CD4-positive, CD25-positive, alpha-beta regulatory T cell (primary cell): ENCODE measurements around the gene CREB3L4. TPM values are rescaled to one million over a fixed set of nuclear protein-coding genes. Genes with fewer than 3 reads are reported as not detected.

Experiments
- ATAC-seq, 2 donors: fragments of 150-1000 bp; cut with Tn5 transposase; one replicate each; pipeline ENCODE4 v1.10.0; 2021; ENCODE audit warnings: low read depth in 2 of 2, moderate number of reproducible peaks in 2 of 2, moderate library complexity in 1 of 2
- DNase-seq, 3 donors: peaks; one replicate each; pipeline versions ENCODE4 v3.0.0 to v3.0.0-alpha.2; 2012 to 2022; ENCODE audit warnings: mixed read lengths in 1 of 3
- H3K27ac ChIP-seq: one replicate; pipeline ENCODE4 v1.7.0; 2013; ENCODE audit warnings: mild to moderate bottlenecking, low read length; ENCODE audit not compliant: insufficient read depth, poor library complexity, severe bottlenecking
- H3K27me3 ChIP-seq: one replicate; pipeline ENCODE4 v1.7.0; 2013; ENCODE audit warnings: low read length; ENCODE audit not compliant: control insufficient read depth, insufficient read depth
- H3K36me3 ChIP-seq: one replicate; pipeline ENCODE4 v1.7.0; 2013; ENCODE audit warnings: mild to moderate bottlenecking, low read length, moderate library complexity; ENCODE audit not compliant: control insufficient read depth, insufficient read depth
- H3K4me1 ChIP-seq: 2 replicates; pipeline ENCODE4 v1.7.0; 2013; ENCODE audit warnings: mild to moderate bottlenecking, low read length; ENCODE audit not compliant: insufficient read depth, control insufficient read depth, poor library complexity, severe bottlenecking
- H3K4me3 ChIP-seq: one replicate; pipeline ENCODE4 v1.7.0; 2013; ENCODE audit warnings: low read depth, mild to moderate bottlenecking, low read length, moderate library complexity
- H3K9me3 ChIP-seq, 2 experiments: 1 replicate in 1 of 2; 2 replicates in 1 of 2; pipeline ENCODE4 v1.7.0; 2013; ENCODE audit warnings: low read length in 2 of 2, mild to moderate bottlenecking in 1 of 2, moderate library complexity in 1 of 2; ENCODE audit not compliant: control insufficient read depth in 2 of 2
- H3K27ac Mint-ChIP-seq, 3 donors: one replicate each; pipeline ENCODE4 v1.8.0; 2020 to 2022; ENCODE audit warnings: mild to moderate bottlenecking in 3 of 3, mixed read lengths in 3 of 3, moderate library complexity in 2 of 3
- H3K27me3 Mint-ChIP-seq: one replicate; pipeline ENCODE4 v1.8.0; 2022; ENCODE audit warnings: mild to moderate bottlenecking, mixed read lengths
- H3K36me3 Mint-ChIP-seq: one replicate; pipeline ENCODE4 v1.8.0; 2020; ENCODE audit warnings: mixed read lengths
- H3K4me1 Mint-ChIP-seq, 4 donors: one replicate each; pipeline ENCODE4 v1.8.0; 2020 to 2022; ENCODE audit warnings: mixed read lengths in 4 of 4, mild to moderate bottlenecking in 1 of 4
- H3K4me3 Mint-ChIP-seq, 4 donors: one replicate each; pipeline ENCODE4 v1.8.0; 2020 to 2022; ENCODE audit warnings: mild to moderate bottlenecking in 4 of 4, mixed read lengths in 4 of 4, moderate library complexity in 3 of 4
- H3K9me3 Mint-ChIP-seq, 7 donors: one replicate each; pipeline ENCODE4 v1.8.0; 2020 to 2022; ENCODE audit warnings: mixed read lengths in 7 of 7, mild to moderate bottlenecking in 3 of 7, moderate library complexity in 2 of 7
- polyA plus RNA-seq, 4 donors: library from polyadenylated mRNA; unstranded; fragments of 300-500 nt; fragmentation: Illumina TruSeq; gene quantifications; one replicate each; pipeline ENCODE4 v1.2.3, GENCODE V29; 2021
- total RNA-seq: library from RNA; stranded (reverse); gene quantifications from one replicate; pipeline ENCODE4 v1.2.3, GENCODE V29; 2022

Gene CREB3L4
- total and polyA plus RNA-seq, 5 donors from 2014 or later = 0.90 to 5.4 (median 3.2) TPM

- no peaks in the 10 kb centered on the region for H3K9me3 ChIP-seq
- no peak overlapping the region for H3K4me3 ChIP-seq
- peaks cover 70% of the 10 kb centered on the region for H3K36me3 ChIP-seq
- no peak overlapping the region for H3K27ac Mint-ChIP-seq
- no peaks in the 10 kb centered on the region for H3K27me3 Mint-ChIP-seq
- no peaks in the 10 kb centered on the region for H3K9me3 Mint-ChIP-seq
- H3K36me3 Mint-ChIP-seq = peaks cover 36% of the 10 kb centered on the region
- H3K4me1 ChIP-seq = no peaks in the 10 kb centered on the region
- DNase-seq = no peak
- no peak overlapping the region for H3K4me3 Mint-ChIP-seq
- H3K27me3 ChIP-seq = no peaks in the 10 kb centered on the region
- H3K4me1 Mint-ChIP-seq = peaks cover 0 to 10% (median 6%) of the 10 kb centered on the region in 4 donors
- ATAC-seq = no peak
- no peak overlapping the region for H3K27ac ChIP-seq
Measured at GRCh38 chr1:153932156-153933131, 35.3 kb upstream of the CREB3L4 start.

GRCh38 chr1:153933430-153933829, 34.3 kb upstream of the CREB3L4 start:
- H3K27ac ChIP-seq = no peak overlapping the region
- no peaks in the 10 kb centered on the region for H3K9me3 ChIP-seq
- no peak overlapping the region for H3K4me3 ChIP-seq
- Mint-ChIP-seq H3K27ac (no peak overlapping the region), H3K4me3 (no peak overlapping the region), H3K9me3 (no peaks in the 10 kb centered on the region), H3K36me3 (peaks cover 39% of the 10 kb centered on the region), H3K27me3 (no peaks in the 10 kb centered on the region), H3K4me1 (peaks cover 0 to 6% (median 4%) of the 10 kb centered on the region in 4 donors)
- no peaks in the 10 kb centered on the region for H3K27me3 ChIP-seq
- no peak for DNase-seq
- peaks cover 75% of the 10 kb centered on the region for H3K36me3 ChIP-seq
- H3K4me1 ChIP-seq = no peaks in the 10 kb centered on the region
- ATAC-seq = no peak

DNA sequence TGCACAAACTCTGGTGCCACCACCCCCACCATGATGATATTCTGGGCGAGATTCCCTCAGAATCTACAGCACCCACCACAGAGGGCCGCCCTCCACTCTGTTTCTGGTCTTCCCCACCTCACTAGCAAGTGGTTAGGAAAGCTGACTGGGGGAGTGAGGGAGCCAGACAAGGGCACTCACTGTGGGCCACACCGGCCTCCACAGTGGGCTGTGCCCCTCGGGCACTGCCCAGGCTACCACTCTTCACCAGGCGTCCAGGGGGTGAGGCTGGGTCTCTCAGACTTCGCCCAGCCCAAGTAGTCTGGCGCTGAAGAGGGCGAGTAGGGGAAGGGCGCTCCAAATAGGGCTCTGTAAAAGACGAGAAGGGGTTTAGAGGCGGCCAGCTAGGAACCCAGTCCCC, 33.7 kb upstream of the CREB3L4 start:
- no peak for ATAC-seq

GRCh38 chr1:153934746-153935145, 33.0 kb upstream of the CREB3L4 start:
- peak overlapping the region in 1 of 3 donors; percentile 78 for H3K27ac Mint-ChIP-seq
- peaks cover 51% of the 10 kb centered on the region for H3K36me3 Mint-ChIP-seq

More for the DNA sequence above, 33.7 kb upstream of the CREB3L4 start:
- Histone ChIP-seq H3K9me3 (no peaks in the 10 kb centered on the region), H3K4me1 (no peaks in the 10 kb centered on the region), H3K27ac (no peak overlapping the region), H3K27me3 (no peaks in the 10 kb centered on the region), H3K36me3 (peaks cover 79% of the 10 kb centered on the region), H3K4me3 (no peak overlapping the region)
- Mint-ChIP-seq H3K27me3 (no peaks in the 10 kb centered on the region), H3K36me3 (peaks cover 43% of the 10 kb centered on the region), H3K4me3 (no peak overlapping the region), H3K4me1 (peaks cover 0 to 6% (median 4%) of the 10 kb centered on the region in 4 donors), H3K27ac (no peak overlapping the region), H3K9me3 (no peaks in the 10 kb centered on the region)
- no peak for DNase-seq

GRCh38 chr1:153936011-153936802, 31.5 kb upstream of the CREB3L4 start:
- no peak for DNase-seq
- no peak for ATAC-seq
- Mint-ChIP-seq H3K4me3 (no peak overlapping the region), H3K36me3 (peaks cover 59% of the 10 kb centered on the region), H3K27me3 (no peaks in the 10 kb centered on the region), H3K27ac (peak overlapping the region in 2 of 3 donors; percentile 55 to 56), H3K9me3 (no peaks in the 10 kb centered on the region), H3K4me1 (peaks cover 0 to 17% (median 5%) of the 10 kb centered on the region in 4 donors)
- Histone ChIP-seq H3K9me3 (no peaks in the 10 kb centered on the region), H3K27ac (no peak overlapping the region), H3K4me1 (no peaks in the 10 kb centered on the region), H3K36me3 (peaks cover 87% of the 10 kb centered on the region), H3K4me3 (no peak overlapping the region), H3K27me3 (no peaks in the 10 kb centered on the region)

More at GRCh38 chr1:153934746-153935145, 33.0 kb upstream of the CREB3L4 start:
- Histone ChIP-seq H3K4me1 (no peaks in the 10 kb centered on the region), H3K4me3 (no peak overlapping the region), H3K36me3 (peaks cover 87% of the 10 kb centered on the region), H3K27me3 (no peaks in the 10 kb centered on the region), H3K27ac (peak overlapping the region; percentile 5), H3K9me3 (no peaks in the 10 kb centered on the region)
- ATAC-seq (no peak), DNase-seq (no peak)
- no peak overlapping the region for H3K4me3 Mint-ChIP-seq
- H3K27me3 Mint-ChIP-seq = no peaks in the 10 kb centered on the region
- H3K4me1 Mint-ChIP-seq = peaks cover 0 to 7% (median 5%) of the 10 kb centered on the region in 4 donors
- no peaks in the 10 kb centered on the region for H3K9me3 Mint-ChIP-seq

DNA sequence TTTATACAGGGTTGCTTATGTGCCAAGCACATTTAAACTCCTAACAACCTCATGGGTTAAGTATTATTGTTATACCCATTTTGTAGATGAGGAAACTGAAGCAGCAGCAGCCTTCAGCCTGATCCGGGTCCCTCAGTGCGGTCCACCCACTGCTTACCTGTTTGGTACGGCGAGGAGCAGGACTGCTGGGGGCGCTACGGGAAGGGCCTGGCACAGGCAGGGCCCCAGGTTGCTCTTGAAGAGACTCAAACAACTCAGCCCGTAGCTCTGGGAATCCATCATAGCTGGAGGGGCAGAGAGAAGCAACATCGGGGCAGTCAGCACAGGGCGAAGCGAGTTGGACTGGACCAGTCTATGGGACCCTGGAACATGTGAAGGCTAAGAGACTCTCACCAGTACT, 30.4 kb upstream of the CREB3L4 start:
- Histone ChIP-seq H3K36me3 (peaks cover 90% of the 10 kb centered on the region), H3K27me3 (no peaks in the 10 kb centered on the region), H3K27ac (no peak overlapping the region), H3K4me1 (peaks cover 3% of the 10 kb centered on the region), H3K4me3 (no peak overlapping the region), H3K9me3 (no peaks in the 10 kb centered on the region)
- ATAC-seq (no peak), DNase-seq (no peak)
- peak overlapping the region in 1 of 4 donors; percentile 18 for H3K4me3 Mint-ChIP-seq
- H3K4me1 Mint-ChIP-seq = peaks cover 0 to 23% (median 6%) of the 10 kb centered on the region in 4 donors
- peaks cover 59% of the 10 kb centered on the region for H3K36me3 Mint-ChIP-seq
- no peaks in the 10 kb centered on the region for H3K9me3 Mint-ChIP-seq
- H3K27ac Mint-ChIP-seq = no peak overlapping the region
- H3K27me3 Mint-ChIP-seq = no peaks in the 10 kb centered on the region

DNA sequence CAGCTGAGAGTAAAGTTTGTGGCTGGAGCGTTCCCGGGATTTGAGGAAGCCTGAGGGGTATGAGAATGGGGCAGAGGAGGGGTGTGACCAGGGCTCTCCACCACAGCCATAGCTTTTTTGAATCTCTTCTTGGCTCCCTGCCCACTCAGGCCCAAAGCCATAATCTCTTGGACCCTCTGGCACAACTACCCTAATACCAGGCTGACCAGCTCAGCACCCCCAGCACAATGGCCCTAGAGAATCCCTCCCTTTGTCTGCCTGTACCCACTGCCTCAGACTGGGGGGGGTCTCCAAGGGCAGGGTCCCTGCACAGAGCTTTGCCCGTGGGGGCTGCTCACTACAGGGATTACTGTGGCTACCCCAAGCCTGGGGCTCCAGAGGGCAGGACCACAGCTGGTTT, 28.7 kb upstream of the CREB3L4 start:
- Mint-ChIP-seq H3K36me3 (peaks cover 61% of the 10 kb centered on the region), H3K4me3 (peak overlapping the region in 1 of 4 donors; percentile 31), H3K27me3 (no peaks in the 10 kb centered on the region), H3K9me3 (no peaks in the 10 kb centered on the region), H3K27ac (peak overlapping the region in 1 of 3 donors; percentile 45), H3K4me1 (peaks cover 0 to 37% (median 17%) of the 10 kb centered on the region in 4 donors)
- H3K27me3 ChIP-seq = no peaks in the 10 kb centered on the region
- peaks cover 85% of the 10 kb centered on the region for H3K36me3 ChIP-seq
- no peak for DNase-seq
- peaks cover 19% of the 10 kb centered on the region for H3K4me1 ChIP-seq
- H3K4me3 ChIP-seq = no peak overlapping the region
- H3K27ac ChIP-seq = no peak overlapping the region
- no peaks in the 10 kb centered on the region for H3K9me3 ChIP-seq
- ATAC-seq = no peak
